LNCaP clone FGC (cell line): Measurements from ENCODE around the gene MMP19.

Experiments used
- DNase-seq: peaks from one replicate; pipeline ENCODE4 v3.0.0-alpha.2; 2011; ENCODE audit warnings: low read depth
- H3K4me3 ChIP-seq: 2 replicates; pipeline ENCODE4 v1.5.1; 2011; ENCODE audit warnings: mild to moderate bottlenecking, low read depth, low read length, control low read depth
- CTCF ChIP-seq: IDR thresholded peaks from 2 replicates; pipeline ENCODE4 v1.5.1; 2012; ENCODE audit warnings: mild to moderate bottlenecking; ENCODE audit not compliant: control insufficient read depth, insufficient read depth; ENCODE audit errors: extremely low read depth

The MMP19 gene

GRCh38 chr12:55849616-55850343, 7.0 kb upstream of the MMP19 start:
- no peak overlapping the region for H3K4me3 ChIP-seq
- no peak for DNase-seq
- no peak for TF ChIP-seq CTCF

GRCh38 chr12:55847603-55848291, 5.0 kb upstream of the MMP19 start:
- H3K4me3 ChIP-seq, result no peak overlapping the region
- no peak for DNase-seq
- TF ChIP-seq CTCF, result no peak

GRCh38 chr12:55847033-55847432, 4.3 kb upstream of the MMP19 start:
- DNase-seq, result no peak
- H3K4me3 ChIP-seq, result no peak overlapping the region
- TF ChIP-seq CTCF, result no peak

- no peak for TF ChIP-seq CTCF
- DNase-seq, result no peak
- no peak overlapping the region for H3K4me3 ChIP-seq
Observed at GRCh38 chr12:55845785-55846496, 3.2 kb upstream of the MMP19 start.

- TF ChIP-seq CTCF, result no peak
- H3K4me3 ChIP-seq, result no peak overlapping the region
- DNase-seq, result no peak
Observed at GRCh38 chr12:55845361-55845760, 2.6 kb upstream of the MMP19 start.

- no peak overlapping the region for H3K4me3 ChIP-seq
- no peak for DNase-seq
- no peak for TF ChIP-seq CTCF
Observed at GRCh38 chr12:55844961-55845360, 2.2 kb upstream of the MMP19 start.
